Natural killer cell (primary cell): ENCODE results near the gene ARHGEF11. TPM values are rescaled to one million over a fixed set of nuclear protein-coding genes. Genes with fewer than 3 reads are reported as not detected.

Experiments used
- ATAC-seq, 3 donors: fragments of 150-1000 bp in 2 of 3; fragments of 200-7000 bp in 1 of 3; cut with Tn5 transposase; 1 replicate in 1 of 3; 2 replicates in 2 of 3; pipeline ENCODE4 v1.10.0; 2021; ENCODE audit warnings: mild to moderate bottlenecking in 2 of 3, moderate library complexity in 2 of 3
- DNase-seq, 2 donors: peaks; one replicate each; pipeline versions ENCODE4 v3.0.0 to v3.0.0-alpha.2; 2013 to 2021; ENCODE audit warnings: mixed read lengths in 1 of 2
- H3K27ac ChIP-seq: one replicate; pipeline ENCODE4 v1.5.1; 2013; ENCODE audit warnings: mild to moderate bottlenecking, low read length
- H3K27me3 ChIP-seq: one replicate; pipeline ENCODE4 v1.6.1; 2013; ENCODE audit warnings: low read length; ENCODE audit not compliant: control insufficient read depth, insufficient read depth
- H3K36me3 ChIP-seq: one replicate; pipeline ENCODE4 v1.6.1; 2013; ENCODE audit warnings: low read length; ENCODE audit not compliant: control insufficient read depth, insufficient read depth
- H3K4me1 ChIP-seq: one replicate; pipeline ENCODE4 v1.6.1; 2013; ENCODE audit warnings: low read length; ENCODE audit not compliant: control insufficient read depth, insufficient read depth
- H3K4me3 ChIP-seq: one replicate; pipeline ENCODE4 v1.5.1; 2013; ENCODE audit warnings: low read length
- H3K9me3 ChIP-seq: one replicate; pipeline ENCODE4 v1.6.1; 2013; ENCODE audit warnings: low read length; ENCODE audit not compliant: control insufficient read depth, insufficient read depth
- H3K27ac Mint-ChIP-seq, 2 donors: one replicate each; pipeline ENCODE4 v1.8.0; 2022; ENCODE audit warnings: mild to moderate bottlenecking in 2 of 2, mixed read lengths in 2 of 2, moderate library complexity in 1 of 2
- H3K27me3 Mint-ChIP-seq, 2 donors: one replicate each; pipeline ENCODE4 v1.8.0; 2022; ENCODE audit warnings: low read depth in 2 of 2, mixed read lengths in 2 of 2
- H3K36me3 Mint-ChIP-seq: one replicate; pipeline ENCODE4 v1.8.0; 2022; ENCODE audit warnings: mixed read lengths
- H3K4me1 Mint-ChIP-seq, 2 donors: one replicate each; pipeline ENCODE4 v1.8.0; 2022; ENCODE audit warnings: mixed read lengths in 2 of 2
- H3K4me3 Mint-ChIP-seq: one replicate; pipeline ENCODE4 v1.8.0; 2022; ENCODE audit warnings: mild to moderate bottlenecking, moderate library complexity, mixed read lengths
- H3K9me3 Mint-ChIP-seq, 2 donors: one replicate each; pipeline ENCODE4 v1.8.0; 2022; ENCODE audit warnings: mixed read lengths in 2 of 2
- WGBS: methylation state at CpG from one replicate; pipeline ENCODE4 v1.1.7; 2013; ENCODE audit warnings: missing lambda C conversion rate; ENCODE audit not compliant: insufficient coverage; 5-methylcytosine and 5-hydroxymethylcytosine counted together
- intact Hi-C: fragments of 100-400 bp; cut with micrococcal nuclease; formaldehyde crosslinking; loops from one replicate; pipeline ENCODE4 v1.14.2; 2022
- total RNA-seq, 4 donors: library from RNA; stranded (reverse); fragments of 120-200 nt in 1 of 4; gene quantifications; one replicate each; pipeline versions ENCODE4 v1.2.3 to v1.2.4, GENCODE V29; 2013 to 2022
- TF ChIP-seq, protein P1 (sequence below): fragments of 200-600 bp; IDR thresholded peaks from one replicate; pipeline ENCODE4 v1.8.0; 2022; ENCODE audit warnings: antibody characterized with exemption

The ARHGEF11 gene
- total RNA-seq, 3 donors from 2014 or later (not counting 1 experiment from before 2014, with no cell fraction given) = 1.7 to 2.8 (median 2.4) TPM

DNA sequence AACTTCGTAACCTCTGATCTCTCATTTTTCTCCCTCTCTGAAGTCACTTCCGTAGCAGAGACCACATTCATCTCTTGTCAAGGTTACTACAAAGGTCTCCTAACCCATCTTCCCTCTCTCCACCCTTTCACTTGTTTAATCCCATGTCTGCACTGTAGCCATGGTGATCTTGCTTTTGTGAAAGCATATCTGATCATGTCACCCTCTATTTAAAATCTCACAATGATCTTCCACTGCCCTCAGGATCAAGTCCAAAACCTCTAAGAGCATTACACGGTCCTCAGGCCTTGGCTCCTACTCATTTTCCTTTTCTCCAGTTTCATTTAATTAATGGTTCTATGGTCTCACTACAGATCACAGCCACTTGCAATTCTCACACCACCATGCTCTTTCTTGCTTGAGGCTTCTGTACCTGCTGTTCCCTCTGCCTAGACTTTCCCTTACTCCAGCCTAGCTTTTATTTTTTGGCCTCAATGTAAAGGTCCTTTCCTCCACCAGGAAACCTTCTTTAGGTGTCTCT, 12.1 kb downstream of the ARHGEF11 start:
- DNase-seq (no peak), ATAC-seq (no peak)
- intact Hi-C loops = no loop called here
- Histone ChIP-seq H3K4me1 (no peaks in the 10 kb centered on the region), H3K4me3 (no peak overlapping the region), H3K36me3 (no peaks in the 10 kb centered on the region), H3K27ac (no peak overlapping the region), H3K27me3 (no peaks in the 10 kb centered on the region), H3K9me3 (no peaks in the 10 kb centered on the region)
- TF ChIP-seq, protein P1, sequence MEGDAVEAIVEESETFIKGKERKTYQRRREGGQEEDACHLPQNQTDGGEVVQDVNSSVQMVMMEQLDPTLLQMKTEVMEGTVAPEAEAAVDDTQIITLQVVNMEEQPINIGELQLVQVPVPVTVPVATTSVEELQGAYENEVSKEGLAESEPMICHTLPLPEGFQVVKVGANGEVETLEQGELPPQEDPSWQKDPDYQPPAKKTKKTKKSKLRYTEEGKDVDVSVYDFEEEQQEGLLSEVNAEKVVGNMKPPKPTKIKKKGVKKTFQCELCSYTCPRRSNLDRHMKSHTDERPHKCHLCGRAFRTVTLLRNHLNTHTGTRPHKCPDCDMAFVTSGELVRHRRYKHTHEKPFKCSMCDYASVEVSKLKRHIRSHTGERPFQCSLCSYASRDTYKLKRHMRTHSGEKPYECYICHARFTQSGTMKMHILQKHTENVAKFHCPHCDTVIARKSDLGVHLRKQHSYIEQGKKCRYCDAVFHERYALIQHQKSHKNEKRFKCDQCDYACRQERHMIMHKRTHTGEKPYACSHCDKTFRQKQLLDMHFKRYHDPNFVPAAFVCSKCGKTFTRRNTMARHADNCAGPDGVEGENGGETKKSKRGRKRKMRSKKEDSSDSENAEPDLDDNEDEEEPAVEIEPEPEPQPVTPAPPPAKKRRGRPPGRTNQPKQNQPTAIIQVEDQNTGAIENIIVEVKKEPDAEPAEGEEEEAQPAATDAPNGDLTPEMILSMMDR = no peak
- WGBS = 94% methylated on average over 3 of the region's 3 CpGs
- Mint-ChIP-seq H3K36me3 (no peaks in the 10 kb centered on the region), H3K27me3 (peaks cover 16 to 21% of the 10 kb centered on the region in 2 donors), H3K27ac (no peak overlapping the region), H3K4me1 (no peaks in the 10 kb centered on the region), H3K9me3 (no peaks in the 10 kb centered on the region), H3K4me3 (no peak overlapping the region)

DNA sequence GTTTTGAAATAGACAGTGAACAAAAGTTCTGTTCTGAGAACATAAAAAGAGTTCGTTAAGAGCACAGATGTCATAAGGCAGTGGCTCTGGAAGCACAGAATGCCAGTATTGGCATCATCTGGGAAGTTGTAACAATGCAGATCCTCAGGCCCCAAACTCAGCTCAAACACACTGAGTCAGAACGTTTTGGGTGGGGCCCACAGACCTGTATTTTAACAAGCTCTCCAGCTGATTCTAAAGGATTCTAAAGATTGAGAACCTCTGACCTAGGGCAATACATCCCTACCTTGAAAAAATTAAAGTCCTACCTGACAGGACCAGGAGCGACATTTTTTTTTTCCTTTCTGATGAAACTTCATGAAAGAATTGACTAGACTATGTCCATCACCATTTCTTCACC, 13.2 kb downstream of the ARHGEF11 start:
- Histone ChIP-seq H3K9me3 (no peaks in the 10 kb centered on the region), H3K4me3 (no peak overlapping the region), H3K36me3 (no peaks in the 10 kb centered on the region), H3K27me3 (no peaks in the 10 kb centered on the region), H3K27ac (no peak overlapping the region), H3K4me1 (no peaks in the 10 kb centered on the region)
- intact Hi-C loops = no loop called here
- peaks cover 17 to 28% of the 10 kb centered on the region in 2 donors for H3K27me3 Mint-ChIP-seq
- 76% methylated on average over 3 of the region's 3 CpGs for WGBS
- no peak overlapping the region for H3K27ac Mint-ChIP-seq
- H3K36me3 Mint-ChIP-seq = no peaks in the 10 kb centered on the region
- TF ChIP-seq, protein P1 = no peak
- no peak overlapping the region for H3K4me3 Mint-ChIP-seq
- H3K9me3 Mint-ChIP-seq = no peaks in the 10 kb centered on the region
- no peak for ATAC-seq
- no peak for DNase-seq
- no peaks in the 10 kb centered on the region for H3K4me1 Mint-ChIP-seq

DNA sequence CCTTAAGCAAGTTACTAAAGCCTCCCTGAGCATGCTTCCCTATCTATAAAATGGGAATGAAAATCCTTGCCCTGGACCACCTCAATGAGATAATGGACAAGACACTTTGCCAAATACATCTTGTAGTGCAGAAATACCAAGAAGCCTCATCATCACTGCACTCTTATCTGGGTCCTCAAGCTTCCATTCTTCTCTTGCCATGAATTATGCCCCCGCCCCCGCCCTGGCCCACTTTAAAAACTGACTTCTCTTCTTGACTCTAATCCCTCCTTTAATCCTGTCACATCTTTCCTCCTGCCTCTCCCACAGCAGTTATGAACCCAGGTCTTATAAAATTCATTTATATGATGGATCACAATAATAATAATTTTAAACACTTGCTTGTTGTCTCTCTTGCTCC, 14.8 kb downstream of the ARHGEF11 start:
- no peak overlapping the region for H3K27ac Mint-ChIP-seq
- Histone ChIP-seq H3K4me3 (no peak overlapping the region), H3K36me3 (no peaks in the 10 kb centered on the region), H3K9me3 (no peaks in the 10 kb centered on the region), H3K27me3 (no peaks in the 10 kb centered on the region), H3K27ac (no peak overlapping the region), H3K4me1 (no peaks in the 10 kb centered on the region)
- ATAC-seq = no peak
- H3K4me3 Mint-ChIP-seq = no peak overlapping the region
- TF ChIP-seq, protein P1 = no peak
- no peak for DNase-seq
- intact Hi-C loops = no loop called here
- peaks cover 16 to 38% of the 10 kb centered on the region in 2 donors for H3K27me3 Mint-ChIP-seq
- no peaks in the 10 kb centered on the region for H3K36me3 Mint-ChIP-seq
- H3K4me1 Mint-ChIP-seq = no peaks in the 10 kb centered on the region
- H3K9me3 Mint-ChIP-seq = no peaks in the 10 kb centered on the region
- WGBS = 80% methylated on average over 2 of the region's 2 CpGs

DNA sequence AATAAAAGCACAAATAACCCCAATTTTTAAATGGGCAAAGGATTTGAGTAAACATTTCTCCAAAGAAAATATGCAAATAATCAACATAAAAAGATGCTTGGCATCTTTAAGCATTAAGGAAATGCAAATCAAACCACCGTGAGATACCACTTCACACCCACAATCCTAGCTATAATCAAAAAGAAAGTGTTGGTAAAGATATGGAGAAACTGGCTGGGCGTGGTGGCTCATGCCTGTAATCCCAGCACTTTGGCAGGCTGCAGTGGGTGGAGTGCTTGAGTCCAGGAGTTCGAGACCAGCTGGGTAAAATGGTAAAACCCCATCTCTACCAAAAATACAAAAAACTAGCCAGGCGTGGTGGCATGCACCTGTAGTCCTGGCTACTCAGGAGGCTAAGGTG, 16.9 kb downstream of the ARHGEF11 start:
- H3K4me3 ChIP-seq = no peak overlapping the region
- ATAC-seq = no peak
- H3K27ac Mint-ChIP-seq = no peak overlapping the region
- H3K4me1 Mint-ChIP-seq = no peaks in the 10 kb centered on the region
- no peaks in the 10 kb centered on the region for H3K27me3 ChIP-seq
- H3K4me3 Mint-ChIP-seq = no peak overlapping the region
- H3K27ac ChIP-seq = no peak overlapping the region
- H3K36me3 ChIP-seq = no peaks in the 10 kb centered on the region
- peaks cover 19 to 50% of the 10 kb centered on the region in 2 donors for H3K27me3 Mint-ChIP-seq
- H3K9me3 ChIP-seq = no peaks in the 10 kb centered on the region
- intact Hi-C loops = no loop called here
- no peaks in the 10 kb centered on the region for H3K36me3 Mint-ChIP-seq
- WGBS = 93% methylated on average over 1 of the region's 4 CpGs
- no peaks in the 10 kb centered on the region for H3K9me3 Mint-ChIP-seq
- TF ChIP-seq, protein P1 = no peak
- no peaks in the 10 kb centered on the region for H3K4me1 ChIP-seq
- DNase-seq = no peak
